Measurements from ENCODE around the gene LRRC52.
"Not testable (repeated sequence)": the region's sequence is repeated elsewhere in the genome, so short reads cannot be mapped to it uniquely, and the experiment has no call there.

The LRRC52 gene

DNA sequence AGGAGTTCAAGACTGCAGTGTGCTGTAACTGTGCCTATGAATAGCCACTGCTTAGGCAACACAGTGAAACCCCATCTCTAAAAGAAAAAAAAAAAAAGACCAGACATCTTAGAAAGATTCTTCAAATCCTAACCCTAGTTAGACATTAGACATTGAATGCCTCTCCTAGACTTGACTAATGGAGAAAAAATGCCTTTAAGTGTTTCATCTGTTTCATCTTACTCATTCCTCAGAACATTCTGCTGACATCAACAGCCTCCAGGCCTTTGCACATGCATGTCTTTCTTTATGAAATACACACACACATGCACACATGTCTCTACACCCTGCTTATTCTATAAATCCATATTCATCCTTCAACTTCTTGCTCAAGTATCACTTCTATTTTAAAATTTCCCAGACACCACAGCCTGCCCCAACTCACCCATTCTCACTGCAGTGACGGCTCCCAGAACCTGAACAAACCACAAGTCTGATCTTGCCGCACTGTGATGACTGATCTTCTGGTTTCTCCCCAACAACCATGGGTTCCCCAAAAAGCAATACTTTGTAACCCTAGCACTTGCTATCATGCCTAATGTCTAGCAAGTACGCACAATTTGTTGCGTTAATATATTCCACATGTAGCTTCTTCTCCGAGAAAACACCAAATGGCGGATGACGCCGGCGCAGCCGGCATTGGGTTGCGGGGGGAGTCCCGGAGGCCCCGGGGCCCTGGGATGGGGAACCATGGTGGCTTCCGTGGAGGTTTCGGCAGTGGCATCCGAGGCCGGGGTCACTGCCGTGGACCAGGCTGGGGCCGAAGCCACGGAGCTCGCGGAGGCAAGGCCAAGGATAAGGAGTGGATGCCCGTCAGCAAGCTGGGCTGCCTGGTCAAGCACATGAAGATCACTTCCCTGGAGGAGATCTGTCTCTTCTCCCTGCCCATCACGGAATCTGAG, 37.4 kb downstream of the LRRC52 start:
- Histone ChIP-seq H3K27me3 (replicated peaks; ENCODE audit: insufficient read depth, low read length) (no peaks in the 10 kb centered on the region), H3K9me2 (replicated peaks; ENCODE audit: insufficient read depth, low read length) (no peaks in the 10 kb centered on the region), H3K4me3 (ENCODE audit: low read length) (no peak overlapping the region), H3K9ac (ENCODE audit: low read length) (no peak overlapping the region), H4K20me1 (ENCODE audit: insufficient read depth, low read length) (no peaks in the 10 kb centered on the region), H3K36me3 (replicated peaks; ENCODE audit: insufficient read depth, low read length) (no peaks in the 10 kb centered on the region), H3K79me2 (ENCODE audit: low read length) (no peaks in the 10 kb centered on the region), H3K4me1 (ENCODE audit: low read length) (no peaks in the 10 kb centered on the region), H3K9me3 (replicated peaks; ENCODE audit: insufficient read depth, low read length) (no peaks in the 10 kb centered on the region), H3K4me2 (ENCODE audit: low read depth, low read length) (no peak overlapping the region), H2AFZ (ENCODE audit: low read length) (no peak overlapping the region), H3F3A (ENCODE audit: insufficient read depth, low read length) (no peaks in the 10 kb centered on the region), H3K27ac (ENCODE audit: low read length) (no peak overlapping the region)
- DNase-seq = no peak
- no peak for TF ChIP-seq EZH2 (optimal IDR thresholded peaks at IDR 0.05; ENCODE audit: low read depth, low read length)
- no peak for TF ChIP-seq EZH2phosphoT487 (IDR thresholded peaks at IDR 0.05; ENCODE audit: low read length)
- TF ChIP-seq, protein P1, sequence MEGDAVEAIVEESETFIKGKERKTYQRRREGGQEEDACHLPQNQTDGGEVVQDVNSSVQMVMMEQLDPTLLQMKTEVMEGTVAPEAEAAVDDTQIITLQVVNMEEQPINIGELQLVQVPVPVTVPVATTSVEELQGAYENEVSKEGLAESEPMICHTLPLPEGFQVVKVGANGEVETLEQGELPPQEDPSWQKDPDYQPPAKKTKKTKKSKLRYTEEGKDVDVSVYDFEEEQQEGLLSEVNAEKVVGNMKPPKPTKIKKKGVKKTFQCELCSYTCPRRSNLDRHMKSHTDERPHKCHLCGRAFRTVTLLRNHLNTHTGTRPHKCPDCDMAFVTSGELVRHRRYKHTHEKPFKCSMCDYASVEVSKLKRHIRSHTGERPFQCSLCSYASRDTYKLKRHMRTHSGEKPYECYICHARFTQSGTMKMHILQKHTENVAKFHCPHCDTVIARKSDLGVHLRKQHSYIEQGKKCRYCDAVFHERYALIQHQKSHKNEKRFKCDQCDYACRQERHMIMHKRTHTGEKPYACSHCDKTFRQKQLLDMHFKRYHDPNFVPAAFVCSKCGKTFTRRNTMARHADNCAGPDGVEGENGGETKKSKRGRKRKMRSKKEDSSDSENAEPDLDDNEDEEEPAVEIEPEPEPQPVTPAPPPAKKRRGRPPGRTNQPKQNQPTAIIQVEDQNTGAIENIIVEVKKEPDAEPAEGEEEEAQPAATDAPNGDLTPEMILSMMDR (IDR thresholded peaks at IDR 0.05; ENCODE audit: low read length) = no peak

DNA sequence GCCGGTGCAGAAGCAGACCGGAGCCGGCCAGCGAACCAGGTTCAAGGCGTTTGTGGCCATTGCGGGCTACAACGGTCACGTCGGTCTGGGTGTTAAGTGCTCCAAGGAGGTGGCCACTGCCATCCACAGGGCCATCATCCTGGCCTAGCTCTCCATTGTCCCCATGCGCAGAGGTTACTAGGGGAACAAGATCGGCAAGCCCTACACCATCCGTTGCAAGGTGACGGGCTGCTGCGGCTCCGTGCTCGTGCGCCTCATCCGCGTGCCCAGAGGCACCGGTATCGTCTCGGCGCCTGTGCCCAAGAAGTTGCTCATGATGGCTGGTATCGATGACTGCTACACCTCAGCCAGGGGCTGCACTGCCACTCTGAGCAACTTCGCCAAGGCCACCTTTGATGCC, 38.1 kb downstream of the LRRC52 start:
- Histone ChIP-seq H3F3A (ENCODE audit: insufficient read depth, low read length) (no peaks in the 10 kb centered on the region), H2AFZ (ENCODE audit: low read length) (no peak overlapping the region), H3K9me3 (replicated peaks; ENCODE audit: insufficient read depth, low read length) (no peaks in the 10 kb centered on the region), H4K20me1 (ENCODE audit: insufficient read depth, low read length) (no peaks in the 10 kb centered on the region), H3K27ac (ENCODE audit: low read length) (no peak overlapping the region), H3K36me3 (replicated peaks; ENCODE audit: insufficient read depth, low read length) (no peaks in the 10 kb centered on the region), H3K4me3 (ENCODE audit: low read length) (no peak overlapping the region), H3K9me2 (replicated peaks; ENCODE audit: insufficient read depth, low read length) (no peaks in the 10 kb centered on the region), H3K79me2 (ENCODE audit: low read length) (no peaks in the 10 kb centered on the region), H3K4me2 (ENCODE audit: low read depth, low read length) (no peak overlapping the region), H3K4me1 (ENCODE audit: low read length) (no peaks in the 10 kb centered on the region), H3K27me3 (replicated peaks; ENCODE audit: insufficient read depth, low read length) (no peaks in the 10 kb centered on the region), H3K9ac (ENCODE audit: low read length) (no peak overlapping the region)
- TF ChIP-seq EZH2 (optimal IDR thresholded peaks at IDR 0.05; ENCODE audit: low read depth, low read length) (no peak), EZH2phosphoT487 (IDR thresholded peaks at IDR 0.05; ENCODE audit: low read length) (no peak)
- TF ChIP-seq, protein P1 (IDR thresholded peaks at IDR 0.05; ENCODE audit: low read length) = no peak
- DNase-seq = no peak

DNA sequence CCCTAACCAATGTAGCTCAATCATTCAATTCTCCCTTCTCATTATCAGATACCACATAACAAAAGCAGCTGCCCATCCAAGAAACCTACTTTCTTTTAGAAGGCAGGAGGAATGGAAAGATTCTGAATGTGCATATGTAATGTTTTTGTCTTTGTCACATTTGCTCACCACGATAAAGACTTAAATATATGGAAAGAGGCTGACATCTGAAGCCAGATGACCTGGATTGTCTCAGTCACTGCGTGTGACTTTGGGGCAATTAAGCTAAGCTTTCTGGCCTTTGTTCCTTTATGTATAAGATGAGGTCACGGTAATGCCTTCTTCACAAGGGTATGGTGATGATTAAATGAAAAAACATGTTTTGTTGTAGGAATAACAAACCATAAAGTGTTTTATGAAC, 42.6 kb downstream of the LRRC52 start:
- no peak overlapping the region for H3K4me3 ChIP-seq (ENCODE audit: low read length)
- no peak for DNase-seq
- H3K36me3 ChIP-seq (replicated peaks; ENCODE audit: insufficient read depth, low read length) = no peaks in the 10 kb centered on the region

DNA sequence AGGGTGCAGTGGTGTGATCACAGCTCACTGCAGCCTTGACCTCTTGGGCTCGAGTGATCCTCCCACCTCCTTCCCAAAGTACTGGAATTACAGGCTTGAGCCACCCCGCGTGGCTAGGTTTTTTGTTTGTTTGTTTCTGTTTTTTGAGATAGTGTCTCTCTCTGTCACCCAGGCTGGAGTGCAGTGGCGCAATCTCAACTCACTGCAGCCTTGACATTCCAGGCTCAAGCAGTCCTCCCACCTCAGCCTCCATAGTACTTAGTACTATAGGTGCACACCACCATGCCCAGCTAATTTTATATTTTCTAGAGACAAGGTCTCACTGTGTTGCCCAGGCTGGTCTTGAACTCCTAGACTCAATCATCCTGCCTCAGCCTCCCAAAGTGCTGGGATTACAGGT, 47.6 kb downstream of the LRRC52 start:
- not testable (repeated sequence) for H3K9me3 ChIP-seq (replicated peaks; ENCODE audit: insufficient read depth, low read length); H3K79me2 ChIP-seq (ENCODE audit: low read length); H3K27me3 ChIP-seq (replicated peaks; ENCODE audit: insufficient read depth, low read length); H4K20me1 ChIP-seq (ENCODE audit: insufficient read depth, low read length); H3K4me2 ChIP-seq (ENCODE audit: low read depth, low read length); H3K36me3 ChIP-seq (replicated peaks; ENCODE audit: insufficient read depth, low read length); H3K4me3 ChIP-seq (ENCODE audit: low read length); H3K9ac ChIP-seq (ENCODE audit: low read length); H3K27ac ChIP-seq (ENCODE audit: low read length); H3K9me2 ChIP-seq (replicated peaks; ENCODE audit: insufficient read depth, low read length); H2AFZ ChIP-seq (ENCODE audit: low read length); DNase-seq
- H3F3A ChIP-seq (ENCODE audit: insufficient read depth, low read length) = peaks cover 19% of the 10 kb centered on the region
- peaks cover 33% of the 10 kb centered on the region for H3K4me1 ChIP-seq (ENCODE audit: low read length)

More for the DNA sequence above, 42.6 kb downstream of the LRRC52 start:
- Histone ChIP-seq H3K4me1 (ENCODE audit: low read length) (no peaks in the 10 kb centered on the region), H3K9me2 (replicated peaks; ENCODE audit: insufficient read depth, low read length) (no peaks in the 10 kb centered on the region), H3K4me2 (ENCODE audit: low read depth, low read length) (no peak overlapping the region), H3K9ac (ENCODE audit: low read length) (no peak overlapping the region), H3F3A (ENCODE audit: insufficient read depth, low read length) (no peaks in the 10 kb centered on the region), H2AFZ (ENCODE audit: low read length) (no peak overlapping the region), H4K20me1 (ENCODE audit: insufficient read depth, low read length) (no peaks in the 10 kb centered on the region), H3K27me3 (replicated peaks; ENCODE audit: insufficient read depth, low read length) (no peaks in the 10 kb centered on the region), H3K79me2 (ENCODE audit: low read length) (no peaks in the 10 kb centered on the region), H3K27ac (ENCODE audit: low read length) (no peak overlapping the region), H3K9me3 (replicated peaks; ENCODE audit: insufficient read depth, low read length) (no peaks in the 10 kb centered on the region)
- TF ChIP-seq EZH2phosphoT487 (IDR thresholded peaks at IDR 0.05; ENCODE audit: low read length) (no peak), EZH2 (optimal IDR thresholded peaks at IDR 0.05; ENCODE audit: low read depth, low read length) (no peak)
- TF ChIP-seq, protein P1 (IDR thresholded peaks at IDR 0.05; ENCODE audit: low read length) = no peak
